GM15510 (cell line): ENCODE results near the gene VPS45.

Experiments used
- POLR2A ChIP-seq: IDR thresholded peaks from 3 replicates; pipeline ENCODE4 v1.6.1; 2011; ENCODE audit warnings: borderline replicate concordance; ENCODE audit not compliant: insufficient read length; ENCODE audit errors: extremely low read depth

VPS45 gene

DNA sequence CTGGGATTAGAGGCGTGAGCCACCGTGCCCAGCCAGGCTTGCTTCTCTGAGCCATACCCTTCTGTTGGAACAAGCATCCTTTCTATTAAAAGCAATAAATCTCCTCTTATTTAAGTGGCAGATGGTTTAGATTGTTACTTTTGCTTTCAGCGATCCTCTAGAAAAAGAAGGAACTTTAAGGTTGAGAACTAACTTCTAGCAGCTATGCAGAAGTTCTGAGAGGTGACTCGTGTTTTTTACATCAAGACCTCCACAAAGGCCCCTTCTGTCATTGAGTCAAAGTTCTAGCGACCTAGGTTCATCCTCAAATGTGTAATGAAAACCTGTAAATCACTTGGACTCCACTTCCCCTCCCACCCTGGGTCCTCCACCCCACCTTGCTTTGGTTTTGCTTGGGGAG lies 112.9 kb downstream of the VPS45 start:
- no peak for TF ChIP-seq POLR2A

DNA sequence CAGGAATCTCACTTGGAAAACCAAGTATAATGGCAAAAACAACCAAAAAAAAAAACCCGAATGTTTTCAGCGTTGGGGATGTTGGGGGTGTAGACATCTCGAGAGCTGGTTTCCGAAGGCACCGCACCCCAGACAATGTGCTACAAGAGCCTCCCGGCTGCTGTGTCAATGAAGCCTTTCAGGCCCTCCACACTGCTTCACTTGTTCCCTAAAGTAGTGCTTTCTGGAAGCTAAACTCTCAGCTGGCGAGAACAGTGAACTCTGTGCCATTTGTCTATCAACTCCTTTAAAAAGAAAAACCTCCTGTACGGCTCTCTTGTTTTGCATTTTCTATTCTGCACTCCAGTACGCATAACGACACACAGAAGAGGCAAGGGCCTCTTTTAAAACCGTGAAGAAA lies 114.7 kb downstream of the VPS45 start:
- TF ChIP-seq POLR2A, result no peak

DNA sequence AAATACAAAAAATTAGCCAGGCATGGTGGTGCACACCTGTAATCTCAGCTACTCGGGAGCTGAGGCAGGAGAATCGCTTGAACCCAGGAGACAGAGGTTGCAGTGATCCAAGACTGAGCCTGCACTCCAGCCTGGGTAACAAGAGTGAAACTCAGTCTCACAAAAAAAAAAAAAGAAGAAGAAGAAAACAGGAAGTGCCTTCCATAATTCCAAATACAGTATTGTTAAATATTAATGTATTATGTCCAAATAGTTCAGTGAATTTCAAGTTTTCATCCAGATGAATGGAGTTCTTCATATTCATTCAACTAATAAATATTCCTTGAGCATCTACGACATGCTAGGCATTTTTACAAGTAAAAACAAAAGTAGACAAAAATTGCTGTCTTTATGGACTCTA lies 115.5 kb downstream of the VPS45 start:
- no peak for TF ChIP-seq POLR2A

DNA sequence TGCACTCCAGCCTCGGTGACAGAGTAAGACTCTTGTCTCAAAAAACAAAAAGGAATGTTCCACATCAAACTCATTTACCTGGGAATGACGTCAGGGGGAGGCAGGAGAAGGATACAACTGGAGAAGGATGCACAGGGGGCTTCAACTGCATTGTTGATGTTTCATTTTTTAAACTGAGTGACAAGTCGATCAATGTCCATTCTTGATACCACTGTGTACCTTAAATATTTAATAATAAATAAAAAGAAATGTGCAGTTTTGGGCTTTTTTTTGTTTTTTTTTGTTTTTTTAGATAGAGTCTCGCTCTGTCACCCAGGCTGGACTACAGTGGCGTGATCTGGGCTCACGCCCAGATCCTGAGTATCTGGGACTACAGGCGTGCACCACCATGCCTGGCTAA lies 117.9 kb downstream of the VPS45 start:
- TF ChIP-seq POLR2A, result no peak

DNA sequence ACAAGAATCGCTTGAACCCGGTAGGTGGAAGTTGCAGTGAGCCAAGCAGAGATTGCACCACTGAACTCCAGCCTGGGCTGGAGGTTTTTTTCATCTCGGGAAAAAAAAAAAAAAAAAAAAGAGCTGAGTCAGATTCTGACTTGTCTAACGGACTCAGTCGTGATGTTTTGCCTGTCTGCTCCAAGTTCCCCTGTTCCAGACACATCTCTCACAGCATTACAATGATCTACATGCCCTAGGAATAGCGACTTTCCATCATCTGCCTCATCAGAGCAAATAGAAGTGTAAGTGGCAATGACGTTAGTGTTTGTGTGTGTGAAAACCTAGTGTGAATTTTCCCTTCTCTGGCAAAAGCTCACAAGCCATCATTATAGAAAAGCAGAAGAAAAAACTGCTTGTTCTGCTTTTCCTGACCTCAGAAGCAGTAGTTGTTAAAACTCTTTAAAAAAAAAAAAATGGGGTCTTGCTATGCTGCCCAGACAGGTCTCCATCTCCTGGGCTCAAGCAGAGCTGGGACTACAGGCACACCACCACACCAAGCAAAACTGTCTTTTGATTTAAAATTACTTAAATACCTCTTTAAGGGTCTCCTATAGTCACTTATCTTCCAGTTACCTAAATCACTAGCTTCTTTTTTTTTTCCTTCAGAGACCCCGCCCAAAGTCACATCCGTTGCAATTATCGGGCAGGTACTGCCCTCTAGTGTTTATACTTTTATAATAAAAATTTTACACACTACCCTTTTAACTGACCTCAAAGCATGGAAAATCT lies 119.4 kb downstream of the VPS45 start:
- no peak for TF ChIP-seq POLR2A

DNA sequence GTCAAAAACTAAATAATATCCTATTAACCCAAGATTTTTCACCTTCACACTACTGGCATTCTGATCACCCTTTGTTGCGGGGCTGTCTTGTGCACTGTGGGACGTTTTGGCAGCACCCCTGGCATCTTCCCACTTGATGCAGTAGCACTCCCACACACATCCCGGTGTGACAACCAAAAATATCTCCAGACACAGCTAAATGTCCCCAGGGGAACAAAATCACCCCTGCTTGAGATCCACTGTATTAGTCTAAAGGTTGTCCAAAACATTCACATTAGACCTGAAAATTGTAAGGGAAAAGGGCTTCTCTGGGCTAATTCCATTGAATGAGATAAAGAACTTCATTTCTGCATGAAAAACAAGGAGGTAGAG lies 120.0 kb downstream of the VPS45 start:
- TF ChIP-seq POLR2A, result no peak

DNA sequence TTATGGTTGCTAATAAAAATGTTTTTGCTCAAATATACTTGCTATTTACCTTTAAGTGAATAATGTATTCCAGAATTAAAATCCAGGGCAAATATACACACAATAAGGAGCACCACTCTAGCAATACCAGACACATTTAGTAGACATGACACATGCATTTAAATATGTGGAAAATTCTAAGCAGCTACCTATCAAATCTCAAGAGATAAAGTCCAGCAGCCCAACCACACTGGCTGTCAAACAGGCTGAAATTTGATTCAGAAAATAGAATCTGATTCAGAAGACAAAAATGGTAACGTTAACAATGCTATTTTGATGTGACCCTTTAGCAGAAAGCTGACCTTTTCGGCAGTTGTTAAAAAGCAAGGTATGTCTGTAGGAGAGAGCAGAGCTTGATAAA lies 124.4 kb downstream of the VPS45 start:
- TF ChIP-seq POLR2A, result no peak

DNA sequence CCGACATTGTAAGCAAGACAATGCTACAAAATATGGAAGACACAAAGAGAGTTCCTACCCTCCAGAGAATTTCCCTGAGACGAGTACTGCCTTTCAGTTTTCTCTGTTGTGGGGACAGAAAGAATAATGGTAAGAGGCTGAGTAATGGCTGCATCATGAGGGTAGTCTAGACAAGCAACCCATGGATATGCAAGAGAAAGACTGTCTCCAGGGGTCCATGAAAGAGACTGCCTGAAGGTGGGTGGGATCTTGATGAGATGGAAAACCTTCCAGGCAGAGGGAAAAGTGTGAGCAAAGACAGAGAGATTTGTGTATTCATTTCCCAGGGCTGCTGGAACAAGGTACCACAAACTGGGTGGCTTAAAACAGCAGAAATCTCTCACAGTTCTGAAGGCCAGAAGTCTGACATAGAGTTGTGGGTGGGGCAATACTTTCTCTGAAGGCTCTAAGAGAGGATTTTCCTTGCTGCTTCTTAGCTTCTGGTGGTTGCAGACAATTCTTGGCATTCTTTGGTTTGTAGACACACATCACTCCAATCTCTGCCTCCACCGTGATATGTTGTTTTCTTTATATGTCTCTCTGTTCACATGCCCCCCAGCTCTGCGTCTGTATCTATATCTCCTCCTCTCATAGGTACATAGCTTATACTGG lies 126.9 kb downstream of the VPS45 start:
- no peak for TF ChIP-seq POLR2A
